GM12873 (cell line): ENCODE data around the gene TFPT.

Source experiments
- CTCF ChIP-seq: IDR thresholded peaks from 2 replicates; pipeline ENCODE4 v1.5.1; 2012; ENCODE audit warnings: low read depth, mild to moderate bottlenecking, moderate library complexity, low read length, control low read depth; ENCODE audit not compliant: insufficient read depth; ENCODE audit errors: missing control alignments

Gene TFPT

DNA sequence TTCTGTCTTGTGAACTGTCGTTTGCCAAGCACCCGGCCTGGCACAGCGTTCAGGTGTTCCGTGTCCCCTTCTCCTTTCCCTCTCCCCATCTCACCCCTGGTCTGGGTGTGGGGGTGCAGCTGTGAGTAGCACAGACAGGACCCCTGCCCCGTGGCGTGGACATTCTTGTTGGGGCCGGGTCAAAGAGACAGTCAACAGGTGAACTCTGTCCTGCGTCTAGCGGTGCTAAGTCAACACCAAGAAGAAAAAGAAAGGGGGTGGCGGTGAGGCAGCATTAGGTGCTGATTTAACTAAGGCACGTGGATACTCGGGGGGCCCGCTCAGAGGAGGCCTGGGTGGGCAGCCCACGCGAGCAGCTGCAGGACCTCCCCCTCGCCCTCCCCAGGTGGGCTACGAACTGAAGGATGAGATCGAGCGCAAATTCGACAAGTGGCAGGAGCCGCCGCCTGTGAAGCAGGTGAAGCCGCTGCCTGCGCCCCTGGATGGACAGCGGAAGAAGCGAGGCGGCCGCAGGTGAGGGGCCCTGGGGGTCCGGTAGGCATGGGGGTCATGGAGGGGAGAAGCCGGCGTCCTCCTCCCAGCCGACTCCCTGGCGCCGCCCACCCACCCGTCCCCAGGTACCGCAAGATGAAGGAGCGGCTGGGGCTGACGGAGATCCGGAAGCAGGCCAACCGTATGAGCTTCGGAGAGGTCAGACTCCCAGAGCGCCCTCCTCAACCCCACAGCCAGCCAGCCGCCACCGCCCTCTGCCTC is 12.4 kb upstream of the TFPT start:
- TF ChIP-seq CTCF: no peak

DNA sequence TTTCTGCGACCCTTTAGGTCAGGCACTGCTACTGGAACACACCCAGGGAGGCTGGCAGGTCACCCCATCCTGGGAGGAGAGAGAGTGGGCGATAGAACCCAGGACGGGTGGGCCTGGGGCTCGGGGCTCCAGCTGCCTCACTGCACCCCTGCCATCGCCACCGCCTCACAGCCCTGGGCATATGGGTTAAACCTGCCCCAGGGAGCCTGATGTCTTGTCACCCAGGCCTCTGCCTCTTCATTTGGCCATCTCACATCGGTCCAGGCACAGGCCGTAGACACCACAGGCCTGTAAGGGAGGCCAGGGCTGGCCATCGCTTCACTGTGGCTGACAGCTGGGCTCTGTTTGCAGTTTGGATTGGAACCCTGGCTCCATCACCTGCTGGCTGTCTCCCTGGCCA is 10.3 kb upstream of the TFPT start:
- no peak for TF ChIP-seq CTCF

DNA sequence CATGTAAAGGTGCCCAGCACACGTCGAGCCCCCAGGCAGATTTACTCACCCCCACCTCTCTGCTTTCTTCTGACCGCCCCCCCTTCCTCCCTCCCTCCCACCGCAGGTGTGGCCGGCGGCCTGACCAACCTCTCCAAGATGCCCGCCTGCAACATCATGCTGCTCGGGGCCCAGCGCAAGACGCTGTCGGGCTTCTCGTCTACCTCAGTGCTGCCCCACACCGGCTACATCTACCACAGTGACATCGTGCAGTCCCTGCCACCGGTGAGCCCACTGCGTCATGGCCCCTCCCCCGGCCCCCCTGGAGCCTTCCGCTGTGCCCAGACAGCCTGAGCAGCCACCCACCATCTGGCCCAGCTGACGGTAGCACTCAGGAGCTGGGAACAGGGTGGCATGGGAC is 8.9 kb upstream of the TFPT start:
- no peak for TF ChIP-seq CTCF

- no peak for TF ChIP-seq CTCF
Observed at GRCh38 chr19:54123682-54124081, 8.2 kb upstream of the TFPT start.

DNA sequence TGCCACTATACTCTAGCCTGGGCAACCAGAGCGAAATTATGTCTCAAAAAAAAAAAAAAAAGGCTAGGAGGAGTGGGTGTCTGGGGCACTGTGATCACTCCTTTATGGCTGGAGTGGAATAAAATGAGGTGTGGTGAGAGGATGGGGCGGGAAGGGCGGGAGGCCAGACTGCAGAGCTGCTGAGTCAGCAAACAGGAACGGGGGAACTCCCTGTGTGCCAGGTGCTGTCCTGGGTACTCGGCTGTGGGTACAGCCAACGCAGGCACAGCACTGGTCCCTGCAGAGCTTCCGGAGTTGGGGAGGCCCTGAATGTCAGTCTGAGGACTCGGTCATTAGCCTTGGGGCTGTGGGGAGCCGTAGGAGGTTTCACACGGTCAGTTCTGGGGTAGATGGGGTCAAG is 5.8 kb upstream of the TFPT start:
- TF ChIP-seq CTCF: no peak

GRCh38 chr19:54114340-54115108 is 933 bp downstream of the TFPT start:
- no peak for TF ChIP-seq CTCF

GRCh38 chr19:54109651-54110050 is 5.8 kb downstream of the TFPT start:
- no peak for TF ChIP-seq CTCF
